HG03139 (cell line): ENCODE data around the gene PPP2R2C.

Experiments used
- ATAC-seq: cut with Tn5 transposase; IDR thresholded peaks from one replicate; pipeline ENCODE4 v1.9.1; 2021; ENCODE audit not compliant: unreplicated experiment

The PPP2R2C gene

GRCh38 chr4:6332042-6332668 is 140.3 kb downstream of the PPP2R2C start:
- ATAC-seq = no peak

- no peak for ATAC-seq
Observed at GRCh38 chr4:6331468-6331867, 140.9 kb downstream of the PPP2R2C start.

DNA sequence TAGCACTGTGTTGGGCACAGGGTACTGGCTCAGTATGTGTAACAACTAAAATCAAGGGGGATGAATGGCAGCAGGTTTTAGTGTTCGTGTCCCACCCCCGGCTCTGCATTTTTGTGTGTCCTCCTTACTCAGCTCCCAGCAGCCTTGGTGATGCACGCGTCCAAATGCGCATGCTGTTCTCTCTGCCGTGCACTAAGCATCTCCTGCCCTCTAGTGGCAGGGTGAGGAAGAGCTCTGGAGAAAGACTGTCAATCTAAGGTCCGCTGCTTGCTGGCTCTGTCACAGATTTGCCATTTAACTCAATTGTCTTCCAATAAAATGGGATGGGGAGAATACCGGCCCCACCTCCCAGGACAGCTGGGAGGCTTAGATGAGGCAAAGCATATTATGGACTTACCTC is 141.4 kb downstream of the PPP2R2C start:
- ATAC-seq = no peak

- no peak for ATAC-seq
Observed at GRCh38 chr4:6330384-6330767, 142.0 kb downstream of the PPP2R2C start.

DNA sequence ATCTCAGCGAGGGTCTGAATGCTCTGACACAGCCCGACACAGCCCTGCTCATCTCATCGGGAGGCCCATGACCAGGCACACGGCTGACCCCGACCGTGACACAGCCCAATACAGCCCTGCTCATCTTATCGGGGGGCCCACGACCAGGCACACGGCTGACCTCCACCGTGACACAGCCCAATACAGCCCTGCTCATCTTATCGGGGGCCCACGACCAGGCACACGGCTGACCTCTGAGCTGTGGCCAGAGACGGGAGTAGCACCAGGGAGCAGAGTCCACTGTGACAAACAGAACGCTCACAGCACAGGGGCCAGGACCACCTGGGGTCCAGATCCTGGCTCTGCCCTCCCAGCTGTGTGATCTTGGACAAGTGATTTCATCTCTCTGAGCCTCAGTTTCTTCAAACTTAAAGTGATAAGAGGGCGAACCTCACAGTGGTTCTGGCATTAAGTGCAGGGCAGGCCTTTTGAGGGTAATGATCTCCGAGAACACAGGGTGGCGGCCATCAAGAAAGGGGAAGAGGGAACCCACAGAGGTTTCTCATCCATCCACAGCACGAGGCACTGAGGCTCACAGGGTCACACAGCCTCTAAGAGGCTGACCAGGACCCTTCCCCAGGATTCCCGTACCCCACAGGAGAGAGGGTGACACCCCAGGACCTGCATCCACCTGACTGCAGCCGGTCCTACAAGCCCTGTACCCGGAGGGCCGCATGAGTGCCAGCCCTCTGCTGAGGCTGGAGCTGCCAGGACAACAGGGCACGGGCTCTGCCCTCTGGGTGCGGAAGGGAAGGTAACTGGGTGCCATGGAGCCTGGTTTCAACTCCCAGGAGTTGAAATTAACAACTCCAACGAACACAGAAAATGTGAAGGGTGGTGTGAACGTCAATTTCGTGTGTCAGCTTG is 142.7 kb downstream of the PPP2R2C start:
- no peak for ATAC-seq

DNA sequence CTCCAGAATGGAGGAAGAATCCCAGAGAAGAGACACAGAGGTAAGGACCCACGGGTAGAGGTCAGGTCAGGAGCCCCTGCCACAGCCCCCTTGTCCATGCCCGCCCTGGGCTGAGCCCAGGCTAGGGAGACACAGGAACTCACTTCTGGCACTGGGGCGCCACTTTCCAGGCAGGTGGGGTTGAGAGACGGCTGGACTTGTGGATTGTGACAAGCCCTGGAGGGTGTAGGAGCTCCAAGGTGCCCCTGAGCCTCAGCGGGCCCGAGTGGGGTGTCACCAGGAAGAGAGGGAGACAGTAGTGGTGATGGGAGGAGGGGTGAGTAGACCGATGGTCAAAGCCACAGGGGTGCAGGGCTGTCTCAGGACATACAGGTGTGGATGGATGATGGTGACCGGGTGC is 143.9 kb downstream of the PPP2R2C start:
- no peak for ATAC-seq

GRCh38 chr4:6327220-6327917 is 145.0 kb downstream of the PPP2R2C start:
- ATAC-seq = peak; percentile 60

GRCh38 chr4:6326312-6327060 is 145.9 kb downstream of the PPP2R2C start:
- ATAC-seq = no peak

DNA sequence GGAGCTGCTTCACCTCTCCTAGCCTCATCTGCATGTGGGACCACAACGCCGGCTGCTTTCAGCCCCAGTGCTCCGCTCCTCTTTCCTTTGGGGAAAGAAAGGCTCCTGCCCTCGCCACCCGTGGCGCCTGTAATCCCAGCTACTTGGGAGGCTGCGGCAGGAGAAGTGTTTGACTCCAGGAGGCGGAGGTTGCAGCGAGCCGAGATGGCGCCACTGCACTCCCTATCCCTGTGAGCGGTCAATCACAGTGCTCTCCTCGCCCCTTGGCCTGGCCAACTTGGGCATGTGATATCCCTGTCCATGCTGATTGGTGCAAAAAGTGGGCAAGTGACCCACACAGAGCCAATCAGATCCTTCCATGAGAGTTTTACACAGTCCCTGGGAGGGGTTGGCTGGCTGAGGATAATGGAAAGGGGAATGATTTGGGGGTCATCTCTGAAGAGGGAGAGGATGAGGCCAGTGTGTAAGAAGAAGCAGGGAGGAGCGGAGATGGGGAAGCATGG is 146.6 kb downstream of the PPP2R2C start:
- no peak for ATAC-seq

GRCh38 chr4:6324999-6325787 is 147.2 kb downstream of the PPP2R2C start:
- no peak for ATAC-seq

DNA sequence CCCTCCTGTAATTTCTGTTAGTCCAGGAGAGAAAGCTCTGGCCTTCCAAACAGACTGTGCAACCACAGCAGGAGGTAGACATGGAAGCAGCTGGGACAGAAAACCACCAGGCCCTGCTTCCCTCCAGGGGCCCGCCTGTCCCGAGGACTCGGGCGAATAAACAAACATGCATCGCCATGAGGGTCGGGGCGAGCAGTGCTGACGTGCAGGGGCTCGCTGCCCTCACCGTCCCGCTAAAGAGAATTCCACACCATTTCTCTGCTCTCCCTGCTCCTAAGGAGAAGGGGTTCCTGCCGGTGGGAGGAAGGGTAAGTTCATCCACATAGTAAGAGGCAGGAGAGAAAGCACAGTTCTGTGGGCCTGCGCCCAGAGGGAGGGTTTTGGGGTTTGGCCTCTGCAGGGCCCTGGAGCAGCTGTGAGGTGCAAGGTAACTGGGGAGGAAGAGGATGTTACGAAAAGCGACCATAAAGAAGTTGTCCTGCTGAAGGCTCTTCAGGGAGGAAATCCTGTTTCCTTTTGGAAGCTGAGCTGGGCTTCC is 147.9 kb downstream of the PPP2R2C start:
- no peak for ATAC-seq

DNA sequence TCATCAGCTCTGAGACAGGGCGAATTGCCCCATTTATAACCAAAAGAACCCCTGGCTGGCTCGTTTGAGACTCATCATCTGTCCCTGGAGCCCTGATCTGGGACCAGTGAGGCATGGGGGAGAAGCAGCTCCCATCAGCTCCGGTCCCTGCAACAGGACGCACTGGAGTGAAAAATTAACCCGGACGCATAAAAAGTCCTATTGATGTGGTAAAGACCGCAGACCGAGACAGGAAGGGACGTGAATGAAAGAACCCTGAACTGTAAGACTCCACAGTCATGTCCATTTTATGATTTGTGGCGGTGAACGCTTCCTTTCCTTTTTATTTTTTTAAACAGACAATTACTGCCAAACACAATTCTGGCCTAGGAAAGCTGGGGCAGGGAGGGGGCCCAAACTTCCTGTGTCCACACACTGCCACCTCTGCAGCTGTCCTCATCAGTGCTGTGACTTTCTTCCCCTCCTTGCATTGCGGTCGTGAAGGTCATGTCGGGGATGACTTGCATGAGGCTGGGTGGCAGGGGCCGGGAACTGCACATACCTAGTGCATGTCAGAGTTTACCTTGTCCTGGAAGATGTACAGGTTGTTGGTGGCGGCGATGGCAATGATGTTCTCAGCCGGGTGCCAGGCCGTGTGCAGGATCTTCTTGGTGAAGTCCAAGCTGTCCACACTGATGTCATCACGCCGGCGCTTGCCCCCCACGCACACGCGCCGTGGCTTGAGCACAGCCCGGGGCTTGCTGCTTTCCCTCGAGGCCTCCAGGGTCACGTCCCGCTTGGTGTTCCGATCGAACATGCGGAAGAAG is 149.4 kb downstream of the PPP2R2C start:
- ATAC-seq = no peak

DNA sequence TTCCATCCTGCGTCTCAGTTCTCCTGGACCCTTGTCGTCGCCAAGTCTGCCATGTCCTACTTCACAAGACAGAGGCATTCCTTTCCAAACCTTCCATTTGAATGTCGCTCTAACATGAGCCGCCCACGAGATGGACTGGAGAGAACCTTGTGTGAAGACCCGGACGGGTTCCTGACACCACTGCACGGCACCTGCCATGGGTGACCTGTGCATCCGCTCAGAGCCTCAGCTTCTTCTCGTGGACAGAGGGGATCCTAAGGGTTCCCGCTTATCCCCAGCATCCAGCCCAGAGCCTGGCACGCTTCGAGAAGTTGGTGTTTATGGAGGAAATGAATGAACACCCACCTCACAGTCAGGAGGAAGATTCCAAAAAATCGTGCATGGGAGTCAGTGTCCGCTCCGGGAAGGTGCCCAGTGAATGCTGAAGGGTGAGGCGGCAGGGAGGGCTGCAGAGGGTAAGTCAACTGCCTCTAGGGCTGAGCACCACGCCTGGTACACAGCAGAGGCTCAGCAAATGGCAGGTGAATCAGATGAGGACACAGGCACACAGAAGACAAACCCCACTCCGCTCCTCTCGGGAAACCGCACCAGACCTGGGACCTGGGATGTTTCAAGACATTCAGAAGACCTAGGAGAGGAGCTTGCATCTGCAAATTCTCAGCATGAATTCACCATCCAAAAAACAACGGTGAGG is 150.2 kb downstream of the PPP2R2C start:
- ATAC-seq = no peak

DNA sequence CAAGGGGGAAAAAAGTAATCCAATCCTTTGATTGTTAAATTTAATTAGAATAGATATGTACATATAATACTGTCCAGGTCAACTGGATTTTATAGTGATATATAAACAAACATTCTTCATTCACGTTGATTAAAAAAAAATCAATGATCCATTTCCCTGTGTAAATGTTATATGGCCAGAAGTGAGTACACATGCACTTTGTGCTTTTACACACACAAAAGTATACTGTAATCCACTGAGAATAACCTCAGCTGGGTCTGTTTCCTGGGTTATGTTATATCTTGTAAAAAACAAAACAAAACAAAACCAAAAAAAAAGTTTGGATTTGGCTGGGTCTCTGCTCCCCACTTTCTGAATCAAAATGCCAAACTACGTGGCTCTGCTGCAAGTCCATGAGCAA is 151.1 kb downstream of the PPP2R2C start:
- no peak for ATAC-seq

GRCh38 chr4:6320663-6321062 is 151.8 kb downstream of the PPP2R2C start:
- ATAC-seq = no peak

DNA sequence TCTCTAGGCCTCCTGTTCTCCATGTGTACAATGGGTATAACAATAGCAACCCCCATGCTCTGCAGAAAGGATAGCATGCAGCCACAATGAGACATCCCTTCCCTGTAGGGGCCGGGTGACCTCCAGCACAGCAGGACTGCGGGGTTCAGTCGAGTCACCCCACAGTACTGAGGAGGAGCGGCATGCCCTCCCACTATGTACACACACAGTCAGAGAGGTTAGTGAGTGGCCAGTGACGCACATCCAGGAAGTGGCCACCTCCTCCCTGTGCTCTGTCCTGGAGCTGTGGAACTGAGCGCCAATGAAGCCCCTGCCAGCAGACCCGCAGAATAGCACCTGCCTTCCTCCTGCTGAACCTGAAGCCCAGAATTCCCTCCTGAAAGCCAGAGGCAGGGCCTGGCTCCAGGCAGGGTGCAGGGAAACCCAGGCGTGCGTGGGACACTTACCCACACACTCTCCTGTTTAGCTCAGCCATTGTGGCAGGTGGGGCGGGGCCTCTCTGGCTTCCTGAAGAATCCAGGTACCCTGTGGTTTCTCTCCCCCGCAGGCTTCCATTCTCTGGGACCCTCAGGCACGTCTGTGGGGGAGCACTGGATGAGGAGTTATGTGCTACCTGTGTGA is 152.8 kb downstream of the PPP2R2C start:
- no peak for ATAC-seq

DNA sequence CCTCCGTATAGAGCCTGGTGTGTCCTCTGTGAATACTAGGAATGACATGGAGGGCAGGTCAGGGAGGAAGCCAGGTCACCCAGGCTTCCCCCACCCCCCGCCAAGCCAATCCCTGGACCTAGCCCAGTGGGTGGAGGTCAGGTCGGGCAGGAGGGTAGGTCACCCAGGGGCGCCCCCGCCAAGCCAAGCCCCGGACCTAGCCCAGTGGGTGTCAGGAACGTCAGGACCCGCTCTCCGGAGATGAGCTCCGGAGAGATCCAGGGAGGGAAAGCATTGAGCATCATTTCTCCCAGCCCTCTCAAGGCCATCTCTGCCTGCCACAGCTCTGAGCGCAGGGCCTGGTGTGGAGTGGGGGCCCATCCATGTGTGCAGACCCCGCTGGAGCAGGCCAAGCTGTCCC is 154.2 kb downstream of the PPP2R2C start:
- ATAC-seq = no peak

DNA sequence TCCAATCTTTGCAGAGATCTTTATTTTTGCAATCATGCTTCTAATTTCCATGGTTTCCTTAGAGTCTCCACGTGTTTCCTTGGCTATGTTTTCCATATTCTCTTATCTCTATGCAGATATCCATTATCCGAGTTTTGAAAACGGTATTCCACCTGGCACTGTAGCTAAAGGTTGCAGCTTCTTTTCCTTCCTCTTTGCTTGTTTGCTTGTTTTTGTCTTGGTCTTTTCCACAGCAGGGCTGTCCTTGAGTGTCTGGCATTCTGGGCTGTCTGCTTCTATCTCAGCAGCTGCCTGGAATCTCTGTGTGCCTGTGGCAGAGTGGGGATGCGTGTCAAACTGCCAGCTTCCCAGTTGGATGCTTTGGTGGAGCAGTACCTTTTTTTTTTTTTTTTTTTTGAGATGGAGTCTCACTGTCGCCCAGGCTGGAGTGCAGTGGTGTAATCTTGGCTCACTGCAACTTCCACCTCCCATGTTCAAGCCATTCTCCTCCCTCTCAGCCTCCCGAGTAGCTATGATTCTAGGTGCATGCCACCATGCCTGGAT is 155.9 kb downstream of the PPP2R2C start:
- no peak for ATAC-seq
